ENCODE measurements around the gene C1orf115. TPM values are rescaled to one million over a fixed set of nuclear protein-coding genes. Genes with fewer than 3 reads are reported as not detected.
"Not testable (repeated sequence)": the region's sequence is repeated elsewhere in the genome, so short reads cannot be mapped to it uniquely, and the experiment has no call there.

The C1orf115 gene
- total and polyA plus RNA-seq, 4 donors, result 10.1 to 44.9 (median 20.7) TPM

DNA sequence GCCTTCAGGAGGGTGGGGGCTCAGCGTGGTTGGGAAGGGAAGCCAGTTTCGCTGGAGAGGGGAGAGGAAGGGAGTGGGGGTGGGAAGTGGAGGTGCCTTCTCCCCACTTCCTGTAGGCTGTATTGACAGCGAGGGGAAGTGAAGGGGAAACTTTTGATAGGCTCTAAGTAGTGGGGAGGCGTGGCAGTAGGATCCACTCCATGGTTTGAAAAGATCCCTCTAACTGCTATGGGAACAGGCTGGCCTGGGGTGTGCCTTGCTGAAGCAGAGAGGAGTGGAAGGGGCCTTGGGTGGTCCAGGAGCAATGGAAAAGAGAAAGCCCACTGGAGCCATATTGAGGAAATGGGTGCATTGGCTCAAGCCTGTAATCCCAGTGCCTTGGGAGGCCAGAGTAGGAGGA, 20.2 kb downstream of the C1orf115 start:
- Histone ChIP-seq H3K27ac (ENCODE audit: low read depth, low read length) (peak overlapping the region; percentile 2), H3K27me3 (ENCODE audit: control insufficient read depth, insufficient read depth, low read length) (peaks cover 2% of the 10 kb centered on the region), H3K9me3 (ENCODE audit: control insufficient read depth, insufficient read depth, low read length) (peaks cover 2% of the 10 kb centered on the region), H3K4me1 (ENCODE audit: control insufficient read depth, insufficient read depth, low read length) (peaks cover 6% of the 10 kb centered on the region), H3K4me3 (ENCODE audit: low read depth, low read length) (no peak overlapping the region), H3K36me3 (ENCODE audit: control insufficient read depth, insufficient read depth, low read length) (no peaks in the 10 kb centered on the region)
- DNase-seq (ENCODE audit: low read depth in 4 of 6, low spot score in 6 of 6), result no peak
- 100% methylated on average over 2 of the region's 4 CpGs for WGBS (ENCODE audit: insufficient coverage)

GRCh38 chr1:220711056-220711809, 21.1 kb downstream of the C1orf115 start:
- 69% methylated on average over 8 of the region's 9 CpGs for WGBS (ENCODE audit: insufficient coverage)
- no peak overlapping the region for H3K4me3 ChIP-seq (ENCODE audit: low read depth, low read length)
- no peak for DNase-seq (ENCODE audit: low read depth in 4 of 6, low spot score in 6 of 6)

GRCh38 chr1:220715986-220716385, 25.8 kb downstream of the C1orf115 start:
- 96% methylated on average over 3 of the region's 5 CpGs for WGBS (ENCODE audit: insufficient coverage)
- H3K27me3 ChIP-seq (ENCODE audit: control insufficient read depth, insufficient read depth, low read length); H3K9me3 ChIP-seq (ENCODE audit: control insufficient read depth, insufficient read depth, low read length); H3K36me3 ChIP-seq (ENCODE audit: control insufficient read depth, insufficient read depth, low read length); H3K27ac ChIP-seq (ENCODE audit: low read depth, low read length); H3K4me3 ChIP-seq (ENCODE audit: low read depth, low read length); H3K4me1 ChIP-seq (ENCODE audit: control insufficient read depth, insufficient read depth, low read length); DNase-seq (ENCODE audit: low read depth in 4 of 6, low spot score in 6 of 6): not testable (repeated sequence)

More at GRCh38 chr1:220711056-220711809, 21.1 kb downstream of the C1orf115 start:
- Histone ChIP-seq H3K9me3 (ENCODE audit: control insufficient read depth, insufficient read depth, low read length) (peaks cover 8% of the 10 kb centered on the region), H3K4me1 (ENCODE audit: control insufficient read depth, insufficient read depth, low read length) (peaks cover 6% of the 10 kb centered on the region), H3K27ac (ENCODE audit: low read depth, low read length) (peak overlapping the region; percentile 10), H3K27me3 (ENCODE audit: control insufficient read depth, insufficient read depth, low read length) (no peaks in the 10 kb centered on the region), H3K36me3 (ENCODE audit: control insufficient read depth, insufficient read depth, low read length) (no peaks in the 10 kb centered on the region)

GRCh38 chr1:220717800-220718640, 27.9 kb downstream of the C1orf115 start:
- no peak for DNase-seq (ENCODE audit: low read depth in 4 of 6, low spot score in 6 of 6)
- Histone ChIP-seq H3K27ac (ENCODE audit: low read depth, low read length) (no peak overlapping the region), H3K9me3 (ENCODE audit: control insufficient read depth, insufficient read depth, low read length) (peaks cover 8% of the 10 kb centered on the region), H3K4me3 (ENCODE audit: low read depth, low read length) (no peak overlapping the region), H3K27me3 (ENCODE audit: control insufficient read depth, insufficient read depth, low read length) (no peaks in the 10 kb centered on the region), H3K4me1 (ENCODE audit: control insufficient read depth, insufficient read depth, low read length) (no peaks in the 10 kb centered on the region), H3K36me3 (ENCODE audit: control insufficient read depth, insufficient read depth, low read length) (no peaks in the 10 kb centered on the region)
- WGBS (ENCODE audit: insufficient coverage), result 94% methylated on average over 17 of the region's 20 CpGs

DNA sequence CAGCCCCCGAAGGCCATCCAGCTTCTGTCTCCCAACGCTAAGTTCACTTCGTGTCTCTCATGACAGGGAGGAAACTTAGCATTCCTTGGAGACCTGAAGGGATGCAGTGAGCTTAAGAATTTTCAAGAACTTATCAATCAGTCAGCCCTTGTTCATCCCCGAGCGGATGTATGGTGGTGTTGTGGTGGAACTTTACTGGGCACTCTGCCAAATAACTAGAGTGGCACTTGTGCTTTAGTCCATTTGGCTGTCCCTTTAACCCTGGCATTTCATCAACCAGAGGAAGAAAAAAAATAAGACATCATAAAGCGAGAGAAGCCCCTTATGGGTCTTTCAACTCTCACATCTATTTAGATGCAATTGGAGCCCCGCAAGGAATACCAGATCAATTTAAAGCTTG, 31.1 kb downstream of the C1orf115 start:
- not testable (repeated sequence) for H3K36me3 ChIP-seq (ENCODE audit: control insufficient read depth, insufficient read depth, low read length); H3K4me3 ChIP-seq (ENCODE audit: low read depth, low read length); H3K27ac ChIP-seq (ENCODE audit: low read depth, low read length); H3K4me1 ChIP-seq (ENCODE audit: control insufficient read depth, insufficient read depth, low read length); H3K27me3 ChIP-seq (ENCODE audit: control insufficient read depth, insufficient read depth, low read length); H3K9me3 ChIP-seq (ENCODE audit: control insufficient read depth, insufficient read depth, low read length)
- peak in 2 of 6 donors; percentile 8 to 20 for DNase-seq (ENCODE audit: low read depth in 4 of 6, low spot score in 6 of 6)
- WGBS (ENCODE audit: insufficient coverage), result 80% methylated on average over 1 of the region's 7 CpGs

DNA sequence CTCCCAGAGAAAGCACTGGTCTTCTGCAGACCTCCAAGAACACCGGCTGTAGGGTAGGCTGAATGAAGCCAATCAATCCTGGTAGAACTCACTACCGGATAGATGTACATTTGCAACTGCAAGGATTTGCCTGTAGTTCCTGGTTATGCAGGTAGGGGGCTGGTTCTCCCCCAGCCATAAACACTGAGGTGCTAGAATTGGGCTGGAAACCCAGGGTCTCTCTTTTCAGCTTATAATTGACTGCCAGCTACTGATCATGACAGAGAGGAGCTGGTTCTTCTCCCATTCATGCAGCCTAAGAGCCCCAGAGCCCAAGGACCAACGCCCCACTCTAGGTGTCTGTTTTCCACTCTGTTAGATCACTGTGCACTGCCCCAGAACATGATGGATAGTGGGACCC, 36.5 kb downstream of the C1orf115 start:
- H3K36me3 ChIP-seq (ENCODE audit: control insufficient read depth, insufficient read depth, low read length), result no peaks in the 10 kb centered on the region
- no peak overlapping the region for H3K27ac ChIP-seq (ENCODE audit: low read depth, low read length)
- WGBS (ENCODE audit: insufficient coverage), result 79% methylated on average over 2 of the region's 3 CpGs
- H3K4me3 ChIP-seq (ENCODE audit: low read depth, low read length), result no peak overlapping the region
- H3K4me1 ChIP-seq (ENCODE audit: control insufficient read depth, insufficient read depth, low read length), result no peaks in the 10 kb centered on the region
- no peaks in the 10 kb centered on the region for H3K9me3 ChIP-seq (ENCODE audit: control insufficient read depth, insufficient read depth, low read length)
- no peak for DNase-seq (ENCODE audit: low read depth in 4 of 6, low spot score in 6 of 6)
- H3K27me3 ChIP-seq (ENCODE audit: control insufficient read depth, insufficient read depth, low read length), result no peaks in the 10 kb centered on the region

DNA sequence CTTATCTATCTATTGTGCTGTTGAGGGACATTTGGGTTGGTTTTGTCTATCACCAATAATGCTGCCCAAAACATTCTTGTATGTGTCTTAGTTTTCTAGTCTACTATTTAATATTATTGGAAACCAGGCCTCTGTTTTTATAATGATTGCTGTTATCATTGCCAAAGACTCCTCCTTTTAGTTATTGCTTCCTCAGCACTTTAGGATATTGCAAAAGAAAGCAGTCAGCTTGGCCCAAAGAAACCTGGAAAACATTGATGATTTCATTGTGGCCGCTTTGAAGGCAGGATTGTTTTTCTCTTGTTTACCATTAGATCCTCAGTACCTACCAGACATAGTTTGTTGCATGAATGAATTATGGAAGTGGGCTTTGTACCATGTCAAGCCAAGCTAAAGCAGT, 37.4 kb downstream of the C1orf115 start:
- no peaks in the 10 kb centered on the region for H3K36me3 ChIP-seq (ENCODE audit: control insufficient read depth, insufficient read depth, low read length)
- no peak overlapping the region for H3K4me3 ChIP-seq (ENCODE audit: low read depth, low read length)
- no peaks in the 10 kb centered on the region for H3K9me3 ChIP-seq (ENCODE audit: control insufficient read depth, insufficient read depth, low read length)
- WGBS (ENCODE audit: insufficient coverage), result no CpG with 5 or more reads among the region's 1 CpG
- no peak overlapping the region for H3K27ac ChIP-seq (ENCODE audit: low read depth, low read length)
- no peaks in the 10 kb centered on the region for H3K27me3 ChIP-seq (ENCODE audit: control insufficient read depth, insufficient read depth, low read length)
- DNase-seq (ENCODE audit: low read depth in 4 of 6, low spot score in 6 of 6), result no peak
- no peaks in the 10 kb centered on the region for H3K4me1 ChIP-seq (ENCODE audit: control insufficient read depth, insufficient read depth, low read length)

GRCh38 chr1:220730486-220730885, 40.3 kb downstream of the C1orf115 start:
- Histone ChIP-seq H3K9me3 (ENCODE audit: control insufficient read depth, insufficient read depth, low read length) (no peaks in the 10 kb centered on the region), H3K27me3 (ENCODE audit: control insufficient read depth, insufficient read depth, low read length) (no peaks in the 10 kb centered on the region), H3K4me1 (ENCODE audit: control insufficient read depth, insufficient read depth, low read length) (no peaks in the 10 kb centered on the region), H3K36me3 (ENCODE audit: control insufficient read depth, insufficient read depth, low read length) (no peaks in the 10 kb centered on the region), H3K4me3 (ENCODE audit: low read depth, low read length) (no peak overlapping the region), H3K27ac (ENCODE audit: low read depth, low read length) (no peak overlapping the region)
- 63% methylated on average over 1 of the region's 2 CpGs for WGBS (ENCODE audit: insufficient coverage)
- no peak for DNase-seq (ENCODE audit: low read depth in 4 of 6, low spot score in 6 of 6)

DNA sequence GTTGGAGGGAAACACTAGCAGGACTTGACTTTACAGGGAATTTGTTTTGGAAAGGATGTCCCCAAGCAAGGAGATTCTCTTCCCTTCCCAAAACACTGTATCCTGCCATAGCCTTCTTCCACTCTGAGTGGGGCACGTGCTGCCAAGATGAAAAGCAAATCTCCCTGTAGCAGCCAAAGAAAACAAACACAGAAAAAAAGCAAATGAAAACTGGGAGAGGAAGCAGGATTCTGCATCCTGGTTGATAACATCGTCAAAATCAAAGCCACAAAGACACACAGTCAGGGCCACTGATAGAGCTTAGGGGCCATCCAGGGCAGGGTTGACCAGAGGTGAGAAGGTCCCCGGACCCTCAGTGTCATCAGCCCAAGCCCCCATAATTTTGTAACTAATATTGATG, 42.0 kb downstream of the C1orf115 start:
- peak in 1 of 6 donors; percentile 28 for DNase-seq (ENCODE audit: low read depth in 4 of 6, low spot score in 6 of 6)
- no peaks in the 10 kb centered on the region for H3K36me3 ChIP-seq (ENCODE audit: control insufficient read depth, insufficient read depth, low read length)
- no peaks in the 10 kb centered on the region for H3K27me3 ChIP-seq (ENCODE audit: control insufficient read depth, insufficient read depth, low read length)
- H3K4me3 ChIP-seq (ENCODE audit: low read depth, low read length), result no peak overlapping the region
- H3K4me1 ChIP-seq (ENCODE audit: control insufficient read depth, insufficient read depth, low read length), result no peaks in the 10 kb centered on the region
- no peaks in the 10 kb centered on the region for H3K9me3 ChIP-seq (ENCODE audit: control insufficient read depth, insufficient read depth, low read length)
- peak overlapping the region; percentile 61 for H3K27ac ChIP-seq (ENCODE audit: low read depth, low read length)
- WGBS (ENCODE audit: insufficient coverage), result 80% methylated on average over 2 of the region's 3 CpGs

Measured in spinal cord (tissue), 10 donors.